PC-9 (cell line): Measurements from ENCODE around the gene NUP214.

Experiments used
- EZH2 ChIP-seq: fragments of 200-600 bp; sonication (generic); IDR thresholded peaks from 2 replicates; pipeline ENCODE4 v1.8.0; 2017; ENCODE audit warnings: antibody characterized with exemption, low read depth
- TF ChIP-seq, protein P1 (sequence below): fragments of 200-600 bp; sonication (generic); conservative IDR thresholded peaks from 2 replicates; pipeline ENCODE4 v1.6.1; 2017; ENCODE audit warnings: mixed run types, antibody characterized with exemption, mild to moderate bottlenecking, moderate library complexity

DNA sequence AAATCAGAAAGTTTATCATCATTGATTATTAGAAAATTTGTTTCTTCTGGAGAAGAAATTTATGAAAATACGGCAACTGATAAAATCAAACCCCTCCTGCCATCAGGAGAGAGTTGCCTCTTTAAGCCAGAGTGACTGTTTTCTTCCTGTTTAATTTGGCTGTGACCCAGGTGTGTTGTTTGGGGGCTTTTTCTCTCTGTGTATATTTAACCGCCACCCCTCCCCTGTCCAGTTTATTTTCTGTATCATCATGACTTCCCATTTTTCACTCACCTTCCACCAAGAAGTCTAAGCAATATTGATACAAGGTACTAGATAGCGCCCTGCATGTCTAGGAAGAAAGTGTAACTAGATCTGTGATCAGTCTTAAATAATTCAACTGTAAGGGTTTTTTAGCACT, 100.8 kb downstream of the NUP214 start:
- TF ChIP-seq, protein P1, sequence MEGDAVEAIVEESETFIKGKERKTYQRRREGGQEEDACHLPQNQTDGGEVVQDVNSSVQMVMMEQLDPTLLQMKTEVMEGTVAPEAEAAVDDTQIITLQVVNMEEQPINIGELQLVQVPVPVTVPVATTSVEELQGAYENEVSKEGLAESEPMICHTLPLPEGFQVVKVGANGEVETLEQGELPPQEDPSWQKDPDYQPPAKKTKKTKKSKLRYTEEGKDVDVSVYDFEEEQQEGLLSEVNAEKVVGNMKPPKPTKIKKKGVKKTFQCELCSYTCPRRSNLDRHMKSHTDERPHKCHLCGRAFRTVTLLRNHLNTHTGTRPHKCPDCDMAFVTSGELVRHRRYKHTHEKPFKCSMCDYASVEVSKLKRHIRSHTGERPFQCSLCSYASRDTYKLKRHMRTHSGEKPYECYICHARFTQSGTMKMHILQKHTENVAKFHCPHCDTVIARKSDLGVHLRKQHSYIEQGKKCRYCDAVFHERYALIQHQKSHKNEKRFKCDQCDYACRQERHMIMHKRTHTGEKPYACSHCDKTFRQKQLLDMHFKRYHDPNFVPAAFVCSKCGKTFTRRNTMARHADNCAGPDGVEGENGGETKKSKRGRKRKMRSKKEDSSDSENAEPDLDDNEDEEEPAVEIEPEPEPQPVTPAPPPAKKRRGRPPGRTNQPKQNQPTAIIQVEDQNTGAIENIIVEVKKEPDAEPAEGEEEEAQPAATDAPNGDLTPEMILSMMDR = no peak
- no peak for TF ChIP-seq EZH2
